Inferior parietal cortex (tissue), 1 donor: ENCODE data around the gene RAB4B.
"Not testable (repeated sequence)": the region's sequence is repeated elsewhere in the genome, so short reads cannot be mapped to it uniquely, and the experiment has no call there.

ENCODE experiments used
- DNase-seq: peaks from one replicate; pipeline ENCODE4 v3.0.0-alpha.2; 2016; ENCODE audit errors: extremely low spot score

RAB4B gene, protein sequence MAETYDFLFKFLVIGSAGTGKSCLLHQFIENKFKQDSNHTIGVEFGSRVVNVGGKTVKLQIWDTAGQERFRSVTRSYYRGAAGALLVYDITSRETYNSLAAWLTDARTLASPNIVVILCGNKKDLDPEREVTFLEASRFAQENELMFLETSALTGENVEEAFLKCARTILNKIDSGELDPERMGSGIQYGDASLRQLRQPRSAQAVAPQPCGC

DNA sequence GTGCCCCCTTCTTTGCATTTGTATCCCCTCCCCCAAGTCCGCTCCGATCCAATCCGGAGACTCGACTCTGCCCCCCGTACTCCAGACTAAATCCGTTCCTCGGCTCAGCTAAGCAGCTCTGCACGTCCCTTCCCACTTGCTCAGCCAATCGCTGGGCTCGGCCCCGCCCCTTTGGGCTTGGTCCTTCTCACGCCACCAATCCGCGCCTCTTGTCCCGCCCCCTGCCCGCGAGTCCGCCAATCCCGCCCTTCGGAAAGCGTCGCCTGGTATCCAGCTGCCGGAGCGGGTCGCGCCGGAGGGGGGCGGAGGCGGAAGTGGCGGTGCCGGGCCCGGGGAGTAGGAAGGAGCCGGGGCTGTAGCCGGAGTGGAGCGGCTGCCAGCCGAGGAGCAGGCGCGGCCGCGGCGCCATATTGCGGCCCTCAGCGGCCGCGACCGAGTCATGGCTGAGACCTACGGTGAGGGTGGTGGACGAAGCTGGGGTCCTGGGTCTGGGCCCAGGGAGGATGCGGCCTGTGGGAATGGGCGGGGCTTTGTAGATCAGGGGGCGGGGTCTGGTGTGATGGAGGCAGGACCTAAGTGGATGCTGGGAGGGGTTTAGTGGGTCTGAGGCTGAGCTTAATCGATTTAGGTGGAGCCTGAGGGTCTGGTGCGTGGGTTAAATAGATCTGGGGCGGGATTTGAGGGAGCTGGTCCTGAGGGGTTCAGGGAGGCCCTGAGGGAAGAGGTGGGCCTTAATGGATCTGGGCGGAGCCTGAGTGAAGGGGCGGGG is at the start of gene RAB4B:
TSS of gene RAB4B (plus strand) at position 311 of the 769 bp plus-strand sequence. CDS start at position 440, 129 bp downstream.
- peak; percentile 99 for DNase-seq

DNA sequence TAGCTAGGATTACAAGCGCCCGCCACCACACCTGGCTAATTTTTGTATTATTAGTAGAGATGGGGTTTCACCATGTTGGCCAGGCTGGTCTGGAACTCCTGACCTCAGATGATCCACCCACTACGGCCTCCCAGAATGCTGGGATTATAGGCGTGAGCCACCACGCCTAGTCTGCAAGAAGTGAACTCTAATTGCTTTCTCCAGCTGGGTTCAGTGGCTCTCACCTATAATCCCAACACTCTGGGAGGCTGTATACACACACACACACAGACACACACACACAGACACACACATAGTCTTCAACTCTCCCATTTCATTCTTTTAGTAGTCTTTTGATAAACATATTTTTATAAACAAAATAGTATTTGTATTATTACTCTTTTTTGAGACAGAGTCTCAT is 48.0 kb upstream of the RAB4B start:
- not testable (repeated sequence) for DNase-seq

DNA sequence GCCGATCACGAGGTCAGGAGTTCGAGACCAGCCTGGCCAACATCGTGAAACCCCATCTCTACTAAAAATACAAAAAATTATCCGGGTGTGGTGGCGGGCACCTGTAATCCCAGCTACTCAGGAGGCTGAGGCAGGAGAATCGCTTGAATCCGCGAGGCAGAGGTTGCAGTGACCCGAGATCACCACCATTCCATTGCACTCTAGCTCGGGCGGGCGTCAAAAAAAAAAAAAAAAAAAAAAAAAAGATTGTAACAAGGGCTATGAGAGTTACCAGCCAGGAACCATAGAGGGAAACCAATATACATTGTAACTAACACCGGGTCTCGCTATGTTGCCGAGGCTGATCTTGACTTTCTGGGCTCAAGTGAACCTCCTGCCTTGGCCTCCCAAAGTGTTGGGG is 45.7 kb upstream of the RAB4B start:
- not testable (repeated sequence) for DNase-seq

DNA sequence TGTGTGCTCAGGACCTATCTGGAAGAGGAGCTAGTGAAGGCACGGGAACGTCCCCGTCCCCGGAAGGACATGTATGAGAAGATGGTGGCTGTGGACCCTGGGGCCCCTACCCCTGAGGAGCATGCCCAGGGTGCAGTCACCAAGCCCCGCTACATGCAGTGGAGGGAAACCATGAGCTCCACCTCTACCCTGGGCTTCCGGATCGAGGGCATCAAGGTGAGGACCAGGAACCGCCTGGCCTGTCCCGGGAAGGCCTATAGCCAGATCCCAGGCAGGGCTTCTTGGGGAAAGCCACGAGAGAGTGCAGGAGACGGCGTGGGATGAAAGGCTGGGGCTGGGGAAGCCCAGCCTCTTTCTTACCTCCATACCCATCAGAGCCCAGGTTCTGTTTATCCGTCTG is 44.9 kb upstream of the RAB4B start:
- DNase-seq = no peak

DNA sequence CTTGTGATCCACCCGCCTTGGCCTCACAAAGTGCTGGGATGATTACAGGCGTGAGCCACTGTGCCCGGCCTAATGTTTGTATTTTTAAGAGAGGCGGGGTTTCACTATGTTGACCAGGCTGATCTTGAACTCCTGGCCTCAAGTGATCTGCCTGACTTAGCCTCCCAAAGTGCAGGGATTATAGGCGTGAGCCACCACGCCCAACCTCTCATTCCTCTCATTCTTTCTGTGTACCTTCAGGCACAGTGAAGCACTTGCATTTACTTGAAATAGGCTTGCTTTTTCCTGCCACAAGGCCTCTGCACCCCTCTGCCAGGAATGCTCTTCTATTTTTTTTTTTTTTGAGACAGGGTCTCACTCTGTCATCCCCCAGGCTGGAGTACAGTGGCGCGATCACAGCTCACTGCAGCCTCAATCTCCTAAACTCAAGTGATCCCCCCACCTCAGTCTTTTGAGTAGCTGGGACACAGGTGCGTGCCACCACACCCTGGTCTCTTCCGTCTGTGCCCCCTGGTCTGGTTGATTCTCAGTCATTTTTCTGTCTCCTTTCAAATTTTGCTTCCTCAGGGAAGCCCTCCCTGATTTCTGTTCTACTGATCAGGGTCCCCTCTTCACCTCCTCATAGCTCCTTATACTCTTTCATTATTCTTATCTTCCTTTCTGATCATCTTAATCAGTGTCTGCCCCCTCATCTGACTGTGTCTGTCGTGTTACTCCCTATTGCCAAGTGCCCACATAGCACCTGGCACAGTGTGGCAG is 42.9 kb upstream of the RAB4B start:
- no peak for DNase-seq

DNA sequence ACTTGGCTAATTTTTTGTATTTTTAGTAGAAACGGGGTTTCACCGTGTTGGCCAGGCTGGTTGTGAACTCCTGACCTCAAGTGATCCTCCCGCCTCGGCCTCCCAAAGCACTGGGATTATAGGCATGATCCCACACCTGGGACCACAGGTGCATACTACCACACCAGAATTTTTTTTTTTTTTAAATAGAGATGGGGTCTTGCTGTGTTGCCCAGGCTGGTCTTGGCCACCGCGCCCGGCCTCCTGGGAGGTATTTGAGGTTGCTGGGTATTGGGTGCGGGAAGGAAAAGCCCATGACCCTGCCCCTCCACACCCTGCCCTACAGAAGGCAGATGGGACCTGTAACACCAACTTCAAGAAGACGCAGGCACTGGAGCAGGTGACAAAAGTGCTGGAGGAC is 41.4 kb upstream of the RAB4B start:
- no peak for DNase-seq

DNA sequence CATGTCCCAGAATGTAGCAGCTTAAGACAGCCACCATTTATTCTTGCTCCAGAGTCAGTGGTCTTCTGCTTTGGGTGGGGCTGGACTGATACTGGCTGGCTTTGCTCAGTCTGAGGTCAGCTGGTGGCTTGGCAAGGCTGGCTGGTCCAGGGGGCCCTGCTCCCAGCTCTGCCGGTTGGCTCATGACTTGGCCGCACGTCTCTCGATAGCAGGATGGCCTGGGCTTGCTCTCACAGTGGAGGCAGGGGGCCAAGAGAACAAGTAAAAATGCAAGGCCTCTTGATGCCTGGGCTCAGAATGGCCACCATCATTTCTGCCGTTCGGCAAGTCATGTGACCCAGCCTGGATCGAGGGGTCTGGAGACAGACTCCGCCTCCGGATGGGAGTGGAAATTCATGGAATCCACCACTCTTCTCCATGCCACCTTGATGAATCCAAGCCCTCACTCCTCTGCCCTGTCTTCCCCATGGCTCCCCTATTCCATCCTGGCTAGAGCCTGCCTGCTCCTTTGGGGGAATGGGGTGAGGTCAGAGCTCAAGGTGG is 40.9 kb upstream of the RAB4B start:
- no peak for DNase-seq

DNA sequence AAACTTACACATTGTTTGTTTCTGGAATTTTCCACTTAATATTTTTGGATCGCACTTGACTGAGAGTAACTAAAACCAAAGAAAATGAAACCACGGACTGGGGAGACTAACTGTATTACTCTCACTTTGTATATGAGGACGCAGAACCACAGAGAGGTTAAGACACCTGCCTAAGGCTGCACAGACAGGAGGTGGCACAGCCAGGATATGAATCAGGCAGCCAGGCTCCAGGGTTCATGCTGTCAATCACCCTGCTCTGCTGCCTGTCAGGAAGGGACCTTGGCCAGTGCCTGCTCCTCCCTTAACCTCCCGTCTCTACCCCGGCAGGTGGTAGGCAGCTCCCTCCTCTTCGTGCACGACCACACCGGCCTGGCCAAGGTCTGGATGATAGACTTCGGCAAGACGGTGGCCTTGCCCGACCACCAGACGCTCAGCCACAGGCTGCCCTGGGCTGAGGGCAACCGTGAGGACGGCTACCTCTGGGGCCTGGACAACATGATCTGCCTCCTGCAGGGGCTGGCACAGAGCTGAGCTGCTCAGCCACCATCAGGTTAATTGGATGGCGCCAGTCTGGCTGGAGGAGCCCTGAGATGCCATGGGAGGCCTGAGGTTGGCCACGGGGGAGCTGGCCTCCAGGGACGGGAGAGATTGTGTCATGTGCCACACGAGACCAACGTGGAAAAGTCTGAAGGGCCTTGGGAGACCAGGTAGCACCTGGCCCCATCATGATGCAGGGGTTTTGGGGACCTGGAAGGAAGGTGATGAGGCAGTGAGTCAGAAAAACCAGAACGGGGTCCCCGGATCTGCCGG is 38.8 kb upstream of the RAB4B start:
- no peak for DNase-seq

DNA sequence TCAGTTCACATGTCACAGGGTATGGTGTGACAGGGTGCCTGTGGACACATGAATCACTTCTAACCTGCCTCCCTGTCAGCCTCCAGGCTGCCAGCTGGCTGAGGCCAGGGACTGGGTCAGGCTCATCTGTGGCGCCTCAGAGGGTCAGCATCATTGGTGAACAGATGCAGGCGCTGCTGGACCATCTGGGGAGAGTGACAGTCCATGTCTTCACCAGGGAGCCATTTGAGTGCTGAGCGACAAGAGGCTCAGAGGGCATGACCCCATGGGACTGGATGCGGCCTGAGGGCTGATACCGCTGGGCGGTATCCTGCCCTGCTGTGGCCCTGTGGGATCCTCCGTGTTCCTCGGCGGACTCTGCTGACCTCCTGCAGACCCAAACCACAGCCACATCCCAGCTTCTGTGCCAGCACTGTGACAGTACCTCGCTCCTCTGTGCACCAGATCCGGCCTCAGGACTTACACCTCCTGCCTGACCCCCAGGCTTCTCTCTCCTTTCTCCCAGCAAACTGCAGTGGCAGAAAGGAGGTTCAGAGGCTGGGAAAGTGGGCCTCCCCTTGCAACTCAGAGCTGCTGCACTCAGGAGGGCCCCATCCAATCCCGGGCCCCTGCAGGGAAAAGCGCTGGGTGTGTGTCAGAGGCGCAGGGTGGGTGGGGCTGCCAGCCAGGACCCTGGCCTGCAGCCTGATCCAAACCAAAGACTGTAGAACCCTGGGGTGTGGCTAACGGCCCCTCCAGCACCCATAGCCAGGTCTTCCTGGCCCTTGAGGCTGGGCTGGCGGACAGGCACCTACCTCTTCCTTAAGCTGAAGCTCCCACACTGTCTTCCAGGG is 38.0 kb upstream of the RAB4B start:
- DNase-seq = no peak

DNA sequence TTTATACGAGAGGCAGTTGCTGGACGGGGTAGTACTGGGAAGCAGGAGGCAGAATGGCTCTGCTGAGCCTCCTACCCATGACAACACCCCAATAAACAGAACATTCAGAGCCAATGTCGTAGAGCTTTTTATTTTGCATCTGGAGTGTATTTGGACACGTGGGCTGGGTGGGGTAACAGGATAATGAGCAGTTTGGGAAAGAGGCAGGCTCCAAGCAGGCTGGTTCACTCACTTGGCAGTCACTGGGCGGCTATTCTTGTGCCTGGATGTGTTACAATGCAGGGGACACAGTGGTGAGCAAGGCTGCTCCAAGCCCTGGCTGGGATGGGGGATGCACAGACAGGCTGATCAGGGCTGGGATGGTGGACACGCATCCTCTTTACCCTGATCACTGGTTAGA is 37.3 kb upstream of the RAB4B start:
- DNase-seq = peak; percentile 58

DNA sequence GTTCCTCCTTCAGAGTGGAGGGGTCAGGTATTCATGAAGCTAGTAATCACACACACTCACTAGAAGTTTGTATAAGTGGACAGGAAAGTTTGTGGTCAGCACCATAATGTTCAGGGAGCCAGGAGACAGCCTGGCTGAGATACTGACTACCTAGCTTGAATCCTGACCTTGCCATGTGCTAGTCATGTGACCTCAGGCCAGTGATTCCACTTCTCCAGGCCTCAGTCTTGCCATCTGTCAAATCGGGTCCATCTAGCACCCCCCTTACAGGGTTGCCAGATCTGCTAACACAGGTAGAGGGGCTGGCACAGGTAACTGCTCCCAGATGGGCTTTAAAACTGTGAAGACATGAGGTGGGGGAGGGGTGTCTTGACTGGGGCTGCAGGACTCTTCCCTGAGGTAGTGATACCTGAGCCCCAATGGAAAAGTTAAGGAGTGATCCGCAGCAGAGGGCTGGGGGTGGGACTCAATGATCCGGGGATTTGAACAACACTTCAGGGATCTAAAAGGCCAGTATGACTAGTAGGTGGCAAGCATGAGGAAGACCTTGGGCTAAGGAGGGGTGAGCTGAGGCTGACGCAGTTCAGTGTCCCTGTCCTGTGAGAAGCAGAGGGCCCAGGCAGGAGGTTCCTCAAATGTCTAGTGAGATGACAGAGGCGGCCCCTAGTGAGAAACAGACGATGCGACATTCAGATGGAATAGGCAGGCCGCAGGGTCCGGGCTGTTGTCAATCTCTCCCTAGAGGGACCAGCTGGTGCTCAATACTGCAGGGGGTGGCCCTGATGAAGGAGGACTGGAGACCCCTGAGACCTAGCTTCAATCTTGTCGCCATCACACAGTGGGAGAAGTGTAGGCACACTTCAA is 36.3 kb upstream of the RAB4B start:
- no peak for DNase-seq

DNA sequence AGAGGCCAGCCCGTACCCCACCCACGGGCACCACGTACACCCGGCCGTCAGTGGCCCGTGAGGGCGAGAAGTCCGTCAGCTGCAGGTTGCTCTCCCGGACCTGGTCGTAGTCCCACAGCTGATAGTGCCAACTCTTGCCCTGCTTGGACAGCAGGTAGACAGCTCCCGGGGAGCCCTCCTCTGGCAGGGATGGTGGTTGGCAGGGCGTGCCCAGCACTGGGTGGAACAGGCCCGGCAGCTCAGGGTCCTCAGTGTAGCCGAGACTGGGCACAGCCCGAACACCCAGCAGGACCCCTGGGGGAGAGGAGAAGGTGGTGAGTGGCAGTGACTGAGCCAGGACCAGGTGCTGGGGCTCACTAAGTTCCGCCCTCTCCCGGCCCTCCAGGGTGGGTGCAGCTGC is 35.6 kb upstream of the RAB4B start:
- DNase-seq = no peak

DNA sequence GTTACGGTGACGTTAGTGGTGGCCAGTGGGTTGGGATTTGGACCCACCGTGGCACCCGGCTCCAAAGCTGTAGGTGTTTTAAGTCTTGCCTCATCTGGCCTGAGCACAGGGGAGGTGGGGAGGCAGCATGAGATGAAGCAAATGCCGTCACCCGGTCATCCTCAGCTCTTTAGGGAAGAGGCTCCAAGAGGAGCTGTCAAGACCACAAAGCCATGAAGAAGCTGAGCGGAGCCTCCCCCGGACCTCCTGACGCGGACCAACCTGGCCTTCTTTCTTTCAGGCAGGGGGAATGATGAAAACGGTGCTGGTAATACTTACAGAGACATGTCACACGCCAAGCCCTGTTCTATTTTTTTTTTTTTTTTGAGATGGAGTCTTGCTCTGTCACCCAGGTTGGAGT is 35.2 kb upstream of the RAB4B start:
- no peak for DNase-seq

DNA sequence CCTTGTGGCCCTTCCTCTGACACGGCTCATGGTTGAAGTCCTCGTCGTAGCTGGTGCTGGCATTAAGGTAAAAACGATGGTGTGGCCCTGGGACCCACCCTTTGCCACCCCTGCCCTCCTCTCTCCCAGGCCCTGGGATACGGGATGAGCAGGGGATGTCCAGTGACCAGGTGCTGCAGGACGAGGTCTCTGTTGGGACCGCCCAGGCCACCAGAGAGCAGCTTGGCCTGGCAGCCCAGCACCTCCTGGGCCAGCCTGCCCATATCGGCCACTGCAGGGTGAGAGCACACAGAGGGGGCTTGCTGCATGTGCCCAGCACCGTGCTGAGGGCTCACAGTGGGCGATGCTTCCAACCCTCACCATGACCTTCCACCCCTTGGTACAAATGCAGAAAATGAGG is 34.1 kb upstream of the RAB4B start:
- no peak for DNase-seq

DNA sequence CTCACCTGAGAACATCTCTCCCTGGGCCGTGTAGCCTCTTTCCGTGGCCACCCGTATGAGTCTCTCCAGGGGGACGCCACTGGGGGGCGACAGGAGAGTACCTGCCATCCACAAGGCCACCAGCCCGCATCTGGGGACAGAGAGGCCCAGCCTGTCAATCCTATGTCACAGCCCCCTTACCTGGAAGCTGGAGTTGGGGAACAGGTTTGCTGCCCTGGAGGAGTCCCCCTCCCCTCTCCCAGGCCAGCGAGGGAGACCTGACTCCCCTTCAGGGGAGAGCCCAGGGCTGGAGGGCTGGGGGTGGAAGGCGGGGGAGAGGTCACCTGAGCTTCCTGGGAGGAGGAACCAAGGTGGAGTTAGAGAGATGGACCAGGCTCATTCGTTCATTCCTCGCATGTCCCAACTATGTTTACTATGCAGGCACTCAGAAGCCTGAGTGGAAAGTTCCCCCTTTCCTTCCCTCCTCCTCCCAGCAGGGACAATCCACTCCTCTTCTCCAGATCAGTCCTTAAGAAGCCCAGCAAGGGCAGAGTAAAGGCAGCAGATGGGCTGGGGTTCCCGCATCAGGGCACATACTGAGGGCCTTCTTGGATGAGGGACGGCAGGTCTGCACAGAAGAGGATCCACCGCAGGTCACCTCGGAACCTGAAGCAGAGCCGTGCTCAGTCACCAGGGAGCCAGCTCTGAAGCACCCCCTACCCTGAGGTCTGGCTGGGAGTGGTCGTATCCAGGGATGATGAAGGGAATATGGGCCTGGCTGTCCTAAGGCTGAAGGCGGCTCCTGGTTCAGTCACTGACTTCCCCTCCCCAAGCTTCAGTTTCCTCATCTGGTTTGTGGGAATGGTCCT is 33.3 kb upstream of the RAB4B start:
- no peak for DNase-seq

DNA sequence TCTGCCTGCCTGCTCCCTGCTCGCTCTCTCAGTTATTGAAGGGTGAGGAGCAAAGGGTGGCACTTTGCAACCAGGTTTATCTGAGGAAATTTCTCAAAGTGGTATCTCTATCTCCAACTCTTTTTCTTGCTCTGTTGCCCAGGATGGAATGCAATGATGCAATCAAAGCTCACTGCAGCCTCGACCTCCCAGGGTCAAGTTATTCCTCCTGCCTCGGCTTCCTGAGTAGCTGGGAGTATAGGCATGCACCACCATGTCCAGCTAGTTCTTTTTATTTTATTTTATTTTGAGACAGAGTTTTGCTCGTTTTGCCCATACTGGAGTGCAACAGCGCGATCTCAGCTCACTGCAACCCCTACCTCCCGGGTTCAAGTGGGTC is 32.7 kb upstream of the RAB4B start:
- no peak for DNase-seq

DNA sequence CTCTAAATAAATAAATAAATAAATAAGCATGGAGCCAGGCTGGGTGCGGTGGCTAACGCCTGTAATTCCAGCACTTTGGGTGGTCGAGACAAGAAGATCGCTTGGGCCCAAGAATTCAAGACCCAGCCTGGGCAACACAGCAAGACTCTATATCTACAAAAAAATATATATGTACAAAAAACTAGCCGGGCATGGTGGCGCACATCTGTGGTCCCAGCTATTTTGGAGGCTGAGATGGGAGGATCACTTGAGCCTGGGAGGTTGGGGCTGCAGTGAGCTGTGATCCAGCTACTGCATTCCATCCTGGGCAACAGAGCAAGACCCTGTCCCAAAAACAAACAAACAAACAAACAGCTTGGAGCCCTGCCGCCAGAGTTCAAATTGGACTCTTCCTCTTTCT is 30.5 kb upstream of the RAB4B start:
- no peak for DNase-seq

DNA sequence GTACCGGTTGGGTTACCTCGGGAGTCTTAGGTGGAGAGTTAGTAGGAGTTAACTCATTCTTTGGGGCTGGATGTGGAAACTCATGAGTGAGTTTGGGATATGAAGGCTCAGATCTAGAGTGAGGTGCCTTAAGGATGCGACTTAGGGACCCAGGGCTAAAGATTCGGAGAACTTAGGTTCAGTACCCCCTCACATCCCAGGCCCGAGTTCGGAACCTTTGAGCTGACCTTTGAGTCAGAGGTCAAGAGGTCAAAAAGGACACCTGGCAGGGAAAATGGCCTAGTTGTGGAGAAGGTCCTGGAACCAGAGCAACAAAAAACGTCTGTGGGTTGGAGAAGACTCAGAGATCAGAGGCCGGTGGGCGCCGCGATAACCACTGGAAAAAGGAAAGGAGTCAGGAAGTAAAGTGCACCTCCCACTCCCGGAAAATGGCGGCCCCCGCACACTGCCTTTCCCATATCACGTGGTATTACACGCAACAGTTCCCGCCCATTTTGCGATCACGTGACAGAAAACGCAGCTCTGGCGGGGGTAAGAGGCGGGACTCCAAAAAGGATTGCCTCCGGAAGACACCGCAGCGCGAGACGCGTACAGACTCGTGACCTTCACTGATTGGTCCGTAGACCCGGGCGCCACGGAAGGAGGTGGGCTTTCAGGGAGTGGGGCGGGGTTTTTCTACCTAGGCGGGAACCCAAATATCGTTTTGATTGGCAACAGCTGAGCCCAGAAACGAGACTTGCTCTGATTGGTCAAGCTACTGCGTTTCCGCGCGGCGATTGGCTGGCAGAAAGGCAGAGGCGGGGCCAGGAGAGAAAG is 27.8 kb upstream of the RAB4B start, which contains the start of gene ACTMAP:
TSS of gene ACTMAP (minus strand) at position 420 of the 816 bp plus-strand sequence. CDS start 674 bp downstream, outside the sequence.
- peak; percentile 100 for DNase-seq
